Body of pancreas (tissue), 4 donors: Measurements from ENCODE around the gene PPM1N. TPM values are rescaled to one million over a fixed set of nuclear protein-coding genes. Genes with fewer than 3 reads are reported as not detected.

Experiments
- ATAC-seq: fragments of 150-250 bp; one replicate; pipeline ENCODE4 v1.9.1; 2016
- DNase-seq, 4 donors: peaks; one replicate each; pipeline ENCODE4 v3.0.0-alpha.2; 2019
- H3K27ac ChIP-seq, 4 donors: fragments of 200-600 bp; sonication (generic); 1 replicate in 3 of 4; 2 replicates in 1 of 4; pipeline versions ENCODE4 v1.5.1 to v1.6.1; 2016 to 2019; ENCODE audit warnings: mild to moderate bottlenecking in 1 of 4, mixed read lengths in 1 of 4, moderate library complexity in 1 of 4
- H3K27me3 ChIP-seq, 2 donors: fragments of 200-600 bp; sonication (generic); one replicate each; pipeline ENCODE4 v1.6.0; 2016; ENCODE audit warnings: mild to moderate bottlenecking in 1 of 2
- H3K36me3 ChIP-seq, 2 donors: fragments of 200-600 bp; sonication (generic); replicated peaks in 1 of 2; 2 replicates each; pipeline ENCODE4 v1.5.1; 2016; ENCODE audit warnings: low read depth in 2 of 2; ENCODE audit not compliant: insufficient read depth in 1 of 2
- H3K4me1 ChIP-seq: fragments of 200-600 bp; sonication (generic); one replicate; pipeline ENCODE4 v1.6.0; 2016
- H3K4me3 ChIP-seq, 2 donors: fragments of 200-600 bp; sonication (generic); 1 replicate in 1 of 2; 2 replicates in 1 of 2; pipeline ENCODE4 v1.5.1; 2016 to 2019
- H3K9me3 ChIP-seq, 3 donors: fragments of 200-600 bp; sonication (generic); 1 replicate in 2 of 3; 2 replicates in 1 of 3; pipeline ENCODE4 v1.5.1; 2016
- POLR2A ChIP-seq, 3 donors: fragments of 450-650 bp; IDR thresholded peaks; one replicate each; pipeline ENCODE4 v1.6.1; 2016; ENCODE audit warnings: antibody characterized with exemption in 3 of 3, mild to moderate bottlenecking in 2 of 3
- WGBS, 2 donors: methylation state at CpG; one replicate each; pipeline ENCODE4 v1.1.5; 2017; 5-methylcytosine and 5-hydroxymethylcytosine counted together
- intact Hi-C: fragments of 100-400 bp; cut with DNase I; formaldehyde crosslinking; loops from one replicate; pipeline ENCODE4 v1.15.1; 2023
- total RNA-seq, 2 donors: library from RNA; depleted of rRNA; stranded (reverse); fragments of >200 nt; gene quantifications; one replicate each; pipeline ENCODE4 v1.1.0, GENCODE V29; 2016
- TF ChIP-seq, protein P1 (sequence below), 7 experiments: fragments of 450-650 bp in 4 of 7; fragments of 200-600 bp in 3 of 7; sonication (generic) in 3 of 7; IDR thresholded peaks; one replicate each; pipeline ENCODE4 v1.5.1; 2016 to 2019; ENCODE audit warnings: antibody characterized with exemption in 7 of 7

The PPM1N gene, protein sequence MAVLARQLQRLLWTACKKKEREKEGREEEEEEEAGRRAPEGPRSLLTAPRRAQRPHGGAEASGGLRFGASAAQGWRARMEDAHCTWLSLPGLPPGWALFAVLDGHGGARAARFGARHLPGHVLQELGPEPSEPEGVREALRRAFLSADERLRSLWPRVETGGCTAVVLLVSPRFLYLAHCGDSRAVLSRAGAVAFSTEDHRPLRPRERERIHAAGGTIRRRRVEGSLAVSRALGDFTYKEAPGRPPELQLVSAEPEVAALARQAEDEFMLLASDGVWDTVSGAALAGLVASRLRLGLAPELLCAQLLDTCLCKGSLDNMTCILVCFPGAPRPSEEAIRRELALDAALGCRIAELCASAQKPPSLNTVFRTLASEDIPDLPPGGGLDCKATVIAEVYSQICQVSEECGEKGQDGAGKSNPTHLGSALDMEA
- total RNA-seq: not detected

DNA sequence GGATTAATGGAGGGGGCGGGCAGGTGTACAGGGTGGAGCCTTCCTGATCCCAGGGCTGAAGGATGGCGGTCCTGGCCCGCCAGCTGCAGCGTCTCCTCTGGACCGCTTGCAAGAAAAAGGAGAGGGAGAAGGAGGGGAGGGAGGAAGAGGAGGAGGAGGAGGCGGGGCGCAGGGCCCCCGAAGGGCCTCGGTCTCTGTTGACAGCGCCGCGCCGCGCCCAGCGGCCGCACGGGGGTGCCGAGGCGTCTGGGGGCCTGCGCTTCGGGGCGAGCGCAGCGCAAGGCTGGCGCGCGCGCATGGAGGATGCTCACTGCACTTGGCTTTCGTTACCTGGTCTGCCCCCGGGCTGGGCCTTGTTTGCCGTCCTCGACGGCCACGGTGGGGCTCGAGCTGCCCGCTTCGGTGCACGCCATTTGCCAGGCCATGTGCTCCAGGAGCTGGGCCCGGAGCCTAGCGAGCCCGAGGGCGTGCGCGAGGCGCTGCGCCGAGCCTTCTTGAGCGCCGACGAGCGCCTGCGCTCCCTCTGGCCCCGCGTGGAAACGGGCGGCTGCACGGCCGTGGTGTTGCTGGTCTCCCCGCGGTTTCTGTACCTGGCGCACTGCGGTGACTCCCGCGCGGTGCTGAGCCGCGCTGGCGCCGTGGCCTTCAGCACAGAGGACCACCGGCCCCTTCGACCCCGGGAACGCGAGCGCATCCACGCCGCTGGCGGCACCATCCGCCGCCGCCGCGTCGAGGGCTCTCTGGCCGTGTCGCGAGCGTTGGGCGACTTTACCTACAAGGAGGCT, at the start of gene PPM1N:
Gene PPM1N (plus strand): TSS at position 33 of the 785 bp plus-strand sequence. CDS start 30 bp downstream, at position 63.
- ATAC-seq (no peak), DNase-seq (no peak)
- intact Hi-C loops: no loop called here
- no peaks in the 10 kb centered on the region for H3K9me3 ChIP-seq
- H3K27ac ChIP-seq: no peak within 1 kb of the TSS
- H3K36me3 ChIP-seq: no peaks in the 10 kb centered on the region
- 3 to 10% methylated on average over 7 to 88 of the region's 89 CpGs for WGBS, 2 donors
- H3K27me3 ChIP-seq: no peaks in the 10 kb centered on the region
- no peak within 1 kb of the TSS for H3K4me3 ChIP-seq
- H3K4me1 ChIP-seq: peaks cover 31% of the 10 kb centered on the region
- TF ChIP-seq POLR2A (IDR thresholded peaks at IDR 0.05): no peak
- TF ChIP-seq, protein P1, sequence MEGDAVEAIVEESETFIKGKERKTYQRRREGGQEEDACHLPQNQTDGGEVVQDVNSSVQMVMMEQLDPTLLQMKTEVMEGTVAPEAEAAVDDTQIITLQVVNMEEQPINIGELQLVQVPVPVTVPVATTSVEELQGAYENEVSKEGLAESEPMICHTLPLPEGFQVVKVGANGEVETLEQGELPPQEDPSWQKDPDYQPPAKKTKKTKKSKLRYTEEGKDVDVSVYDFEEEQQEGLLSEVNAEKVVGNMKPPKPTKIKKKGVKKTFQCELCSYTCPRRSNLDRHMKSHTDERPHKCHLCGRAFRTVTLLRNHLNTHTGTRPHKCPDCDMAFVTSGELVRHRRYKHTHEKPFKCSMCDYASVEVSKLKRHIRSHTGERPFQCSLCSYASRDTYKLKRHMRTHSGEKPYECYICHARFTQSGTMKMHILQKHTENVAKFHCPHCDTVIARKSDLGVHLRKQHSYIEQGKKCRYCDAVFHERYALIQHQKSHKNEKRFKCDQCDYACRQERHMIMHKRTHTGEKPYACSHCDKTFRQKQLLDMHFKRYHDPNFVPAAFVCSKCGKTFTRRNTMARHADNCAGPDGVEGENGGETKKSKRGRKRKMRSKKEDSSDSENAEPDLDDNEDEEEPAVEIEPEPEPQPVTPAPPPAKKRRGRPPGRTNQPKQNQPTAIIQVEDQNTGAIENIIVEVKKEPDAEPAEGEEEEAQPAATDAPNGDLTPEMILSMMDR (IDR thresholded peaks at IDR 0.05): no peak

DNA sequence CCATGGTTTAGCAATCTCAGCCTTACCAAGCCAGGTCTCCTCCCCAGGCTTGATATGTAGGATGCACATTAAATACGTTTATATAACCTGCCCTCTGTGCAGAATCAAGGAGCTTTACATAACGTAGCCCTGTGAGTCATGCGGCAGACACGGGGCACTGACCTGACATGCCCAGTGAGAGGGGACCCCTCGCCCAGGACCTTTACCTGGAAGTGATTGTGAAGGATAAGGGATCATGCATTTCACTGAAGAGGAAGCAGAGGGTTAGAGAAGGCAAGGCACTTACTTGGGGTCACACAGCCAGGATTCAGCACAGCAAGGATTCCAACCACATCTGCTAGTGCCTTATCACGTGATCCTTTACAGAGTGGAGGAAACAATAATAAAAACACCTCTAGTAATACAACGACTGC, 49.4 kb upstream of the PPM1N start:
- 64 to 68% methylated on average over 7 of the region's 7 CpGs for WGBS, 2 donors
- Histone ChIP-seq H3K4me1 (peaks cover 28% of the 10 kb centered on the region), H3K9me3 (no peaks in the 10 kb centered on the region), H3K4me3 (no peak overlapping the region), H3K27ac (no peak overlapping the region), H3K27me3 (no peaks in the 10 kb centered on the region), H3K36me3 (no peaks in the 10 kb centered on the region)
- intact Hi-C loops: no loop called here
- TF ChIP-seq POLR2A (IDR thresholded peaks at IDR 0.05): no peak
- TF ChIP-seq, protein P1 (IDR thresholded peaks at IDR 0.05): no peak
- DNase-seq (no peak), ATAC-seq (no peak)

DNA sequence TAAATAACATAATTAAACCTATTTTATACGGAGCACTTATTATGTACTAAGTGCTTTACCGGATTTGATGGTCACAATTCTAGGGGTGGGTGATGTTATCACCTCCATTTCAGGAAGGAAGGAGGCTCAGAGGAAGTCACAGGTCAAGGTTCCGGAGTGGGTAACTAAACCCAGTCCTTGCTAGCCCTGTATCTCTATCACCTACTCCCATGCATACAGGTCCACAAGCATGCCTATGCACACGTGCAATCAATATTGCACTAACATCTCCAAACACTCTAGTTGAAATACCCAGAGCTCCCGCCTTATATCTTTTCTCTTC, 48.3 kb upstream of the PPM1N start:
- H3K4me1 ChIP-seq: peaks cover 28% of the 10 kb centered on the region

DNA sequence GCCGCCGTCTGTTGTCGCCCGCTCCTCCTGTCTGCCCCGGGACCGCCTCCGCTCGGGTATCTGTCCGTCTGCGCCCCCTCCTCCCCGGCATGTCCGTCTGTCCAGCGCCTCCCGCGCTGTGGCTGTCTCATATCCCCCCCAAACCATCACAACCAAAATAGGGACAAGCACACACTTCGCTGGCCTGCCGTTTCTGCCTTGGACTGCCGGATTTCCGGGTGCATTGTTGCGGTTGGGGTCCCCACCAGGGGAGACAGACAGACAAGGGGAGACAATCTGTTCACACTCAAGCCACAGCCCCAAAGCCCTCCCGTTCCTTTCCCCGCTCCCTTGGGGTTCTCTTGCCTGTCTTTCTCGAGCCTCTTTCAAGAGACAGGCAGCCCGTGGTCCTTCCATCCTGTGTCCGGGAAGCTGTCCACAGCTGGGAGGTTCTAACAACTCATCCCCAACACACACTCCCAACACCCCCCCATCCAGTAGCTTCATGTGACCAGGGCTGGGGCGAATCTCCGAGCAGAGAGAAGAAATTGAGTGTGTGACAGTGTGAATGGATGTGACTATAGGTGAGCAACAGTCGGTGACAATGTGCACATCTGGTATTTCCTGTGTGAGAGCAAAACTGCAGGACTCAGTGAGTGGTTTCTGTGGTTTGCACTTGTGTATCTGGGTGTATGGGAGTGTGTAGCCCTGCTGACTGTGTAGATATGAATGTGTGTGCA, 47.0 kb upstream of the PPM1N start:
- H3K27ac ChIP-seq: peak overlapping the region; percentile 76 to 92 (median 83)
- H3K4me1 ChIP-seq: peaks cover 40% of the 10 kb centered on the region
- TF ChIP-seq POLR2A (IDR thresholded peaks at IDR 0.05): no peak
- TF ChIP-seq, protein P1 (IDR thresholded peaks at IDR 0.05): no peak
- peak; percentile 26 to 46 (median 36) for DNase-seq
- no peaks in the 10 kb centered on the region for H3K36me3 ChIP-seq
- H3K27me3 ChIP-seq: no peaks in the 10 kb centered on the region
- intact Hi-C loops: no loop called here
- no peak overlapping the region for H3K4me3 ChIP-seq
- no peaks in the 10 kb centered on the region for H3K9me3 ChIP-seq
- no peak for ATAC-seq
- 9 to 33% methylated on average over 2 to 28 of the region's 28 CpGs for WGBS, 2 donors

More for the DNA sequence above, 48.3 kb upstream of the PPM1N start:
- Histone ChIP-seq H3K4me3 (peak overlapping the region in 1 of 2 donors; percentile 25), H3K36me3 (no peaks in the 10 kb centered on the region), H3K27ac (peak overlapping the region; percentile 59 to 92 (median 83)), H3K9me3 (no peaks in the 10 kb centered on the region), H3K27me3 (no peaks in the 10 kb centered on the region)
- TF ChIP-seq POLR2A (IDR thresholded peaks at IDR 0.05): no peak
- TF ChIP-seq, protein P1 (IDR thresholded peaks at IDR 0.05): no peak
- DNase-seq: no peak
- intact Hi-C loops: no loop called here
- WGBS, 2 donors: 25 to 32% methylated on average over 5 of the region's 5 CpGs
- ATAC-seq: peak; percentile 6
